Lung microvascular endothelial cell (primary cell): ENCODE data around the gene NFIB. TPM values are rescaled to one million over a fixed set of nuclear protein-coding genes. Genes with fewer than 3 reads are reported as not detected.

Source experiments
- DNase-seq, 2 donors: peaks; one replicate each; pipeline versions ENCODE4 v3.0.0 to v3.0.0-alpha.2; 2010; ENCODE audit warnings: low read depth in 2 of 2
- total RNA-seq: library from RNA; depleted of rRNA; stranded (reverse); fragments of >200 nt; gene quantifications from 2 replicates; pipeline ENCODE4 v1.2.1, GENCODE V29; 2014

NFIB gene
- total RNA-seq, 1 donor from 2014 or later = 164 TPM

DNA sequence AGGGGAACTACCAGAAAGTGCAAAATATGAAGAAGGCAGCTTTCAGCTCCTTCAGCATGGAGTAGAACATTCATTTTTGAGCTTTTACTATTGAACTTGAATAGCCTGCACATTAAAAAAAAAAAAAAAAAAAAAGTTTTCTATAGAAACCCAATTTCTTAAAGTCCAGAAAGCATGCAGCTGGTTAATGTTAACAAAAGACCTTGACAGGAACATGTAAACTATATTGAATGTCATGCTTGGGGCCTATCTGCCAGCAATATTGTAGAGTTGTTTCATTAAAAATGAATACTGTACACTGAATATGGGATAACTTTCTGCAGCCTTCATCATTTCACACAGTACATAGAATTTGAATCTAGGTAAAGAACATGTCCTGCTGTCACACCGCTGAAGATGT, 230.6 kb downstream of the NFIB start:
- no peak for DNase-seq

DNA sequence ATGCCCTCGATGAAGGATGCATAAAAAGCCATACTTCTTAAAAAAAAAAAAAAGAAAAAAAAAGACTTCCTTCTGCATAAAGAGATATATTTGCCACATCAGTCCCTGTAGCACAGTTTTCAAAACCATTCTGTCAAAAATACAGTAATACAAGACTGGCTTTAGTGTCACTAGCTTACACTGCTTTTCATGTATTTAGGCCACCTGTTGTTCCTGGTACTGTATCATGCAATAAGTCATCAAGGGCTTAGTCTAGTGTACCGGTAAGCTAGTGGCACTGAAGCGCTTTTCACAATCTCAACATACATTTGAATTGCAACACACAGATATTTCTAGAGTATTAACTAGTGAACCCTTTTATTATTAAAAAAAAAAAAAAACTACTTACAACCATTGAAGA, 231.2 kb downstream of the NFIB start:
- no peak for DNase-seq

DNA sequence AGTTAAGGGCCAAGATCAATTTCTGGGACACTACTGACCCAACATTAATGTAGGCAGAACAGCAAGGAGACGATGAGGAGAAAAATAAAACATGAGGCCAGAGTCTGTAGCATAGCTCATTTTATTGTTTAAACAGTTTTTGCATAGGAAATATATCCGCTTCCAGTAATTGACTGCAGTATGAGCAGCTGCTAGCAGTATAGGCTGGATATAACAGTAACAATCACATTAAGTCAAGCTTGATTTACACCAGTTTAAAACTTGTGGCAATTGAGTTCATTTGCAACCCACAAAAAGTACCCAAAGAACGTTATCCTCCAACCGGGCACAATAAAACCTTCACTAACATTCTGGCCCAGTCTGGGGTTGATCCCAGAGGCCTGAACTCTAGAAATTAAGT, 232.2 kb downstream of the NFIB start:
- DNase-seq = no peak

DNA sequence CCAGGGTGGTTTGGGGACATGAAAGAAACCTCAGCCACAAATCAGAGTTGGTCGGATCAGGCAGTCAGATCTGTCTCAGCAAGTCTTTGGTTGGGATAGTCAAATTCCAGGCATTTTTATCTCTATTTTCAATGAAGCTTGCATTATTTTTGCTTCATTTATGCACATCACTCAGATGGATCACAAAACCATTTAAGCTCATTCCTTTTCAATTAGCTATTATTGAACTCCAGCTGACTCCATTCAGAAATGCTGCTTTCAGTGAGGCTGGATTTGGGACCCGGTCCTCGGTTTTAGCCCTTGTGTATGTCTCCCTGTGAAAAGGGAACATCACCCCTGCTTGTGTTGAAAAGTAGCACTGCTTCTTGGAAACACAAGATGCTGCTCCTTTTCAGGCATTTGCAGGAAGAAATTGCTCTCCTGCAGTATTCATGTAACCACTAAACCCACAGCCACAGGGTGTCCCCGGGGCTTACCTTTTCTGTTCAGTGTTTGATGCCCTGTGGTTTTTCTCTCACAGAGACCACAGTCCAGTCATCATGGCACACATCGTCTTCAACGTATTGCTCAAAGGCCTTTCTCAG, 232.9 kb downstream of the NFIB start:
- DNase-seq = no peak

DNA sequence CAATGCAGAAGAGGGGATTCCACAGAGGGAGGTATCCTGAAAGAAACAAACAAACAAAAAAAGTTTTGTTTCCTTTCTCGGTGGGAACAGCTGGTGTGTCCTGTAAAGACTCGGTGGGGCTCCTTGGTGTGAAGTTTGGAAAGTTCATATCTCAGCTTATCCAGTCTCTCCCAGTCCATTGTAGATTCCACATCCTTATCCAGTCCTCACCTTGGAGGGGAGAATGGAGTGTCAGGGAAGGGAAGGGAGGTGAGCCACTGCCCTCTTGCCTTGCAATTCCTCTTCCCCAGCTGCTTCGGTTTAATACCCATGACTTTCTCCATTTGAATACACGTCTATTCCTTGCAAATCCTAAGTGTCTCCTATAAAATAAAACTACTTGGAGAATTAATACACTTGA, 234.5 kb downstream of the NFIB start:
- no peak for DNase-seq

DNA sequence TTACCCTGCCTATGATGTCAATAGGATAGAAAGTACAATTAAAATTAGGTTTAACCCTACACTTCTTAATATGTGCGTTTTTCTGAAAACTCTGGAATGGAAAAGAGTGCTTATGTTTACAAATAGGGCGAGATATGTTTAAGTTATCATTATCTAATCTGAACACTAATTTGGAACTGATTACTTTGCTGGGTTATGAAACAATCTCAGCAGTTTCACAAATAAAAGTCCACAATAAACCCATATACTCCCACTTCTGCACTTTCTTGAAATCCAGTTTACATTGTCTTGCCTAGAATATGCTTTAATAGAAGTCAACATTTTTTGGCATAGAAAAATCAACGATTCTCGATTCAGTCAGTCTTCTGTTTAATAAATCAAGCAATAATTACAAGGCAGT, 236.3 kb downstream of the NFIB start:
- DNase-seq = no peak

DNA sequence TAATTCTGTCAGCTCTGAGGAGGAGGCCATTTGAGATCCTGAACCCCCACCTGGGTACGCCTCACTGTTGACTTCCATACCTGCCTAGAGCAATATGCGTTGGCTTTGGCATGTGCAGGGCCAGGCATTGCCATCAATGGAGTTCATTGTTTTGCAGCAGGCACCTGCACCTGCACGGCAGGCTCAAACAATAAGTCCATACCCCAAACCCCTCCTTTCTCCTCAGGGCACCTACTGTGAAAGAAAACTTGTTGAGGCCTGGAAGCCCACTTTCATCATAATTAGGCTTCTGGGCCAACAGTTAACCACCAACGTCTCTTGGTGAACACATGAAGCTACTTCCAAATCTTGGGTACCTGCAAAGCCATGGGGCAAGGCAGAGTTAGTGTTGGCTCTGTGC, 238.7 kb downstream of the NFIB start:
- DNase-seq = no peak

DNA sequence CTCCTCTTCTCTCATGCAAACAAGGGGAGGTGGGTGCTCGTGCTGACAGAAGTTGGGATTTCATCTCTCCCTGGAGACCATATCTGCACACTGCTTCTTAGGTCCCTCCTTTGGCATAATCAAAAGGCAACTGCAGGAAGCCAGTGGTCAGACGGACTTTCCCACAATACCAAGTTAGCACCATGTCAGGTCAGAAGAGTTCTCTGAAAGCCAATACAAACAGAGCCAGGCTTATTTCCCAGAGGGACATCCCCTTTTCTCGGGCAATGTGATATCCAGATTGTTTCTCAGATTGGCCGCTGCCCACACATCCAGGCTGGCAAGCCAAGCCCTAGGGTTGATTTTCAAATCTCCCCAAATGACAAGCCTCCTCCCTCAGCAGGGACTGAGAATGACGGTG, 241.1 kb downstream of the NFIB start:
- no peak for DNase-seq

DNA sequence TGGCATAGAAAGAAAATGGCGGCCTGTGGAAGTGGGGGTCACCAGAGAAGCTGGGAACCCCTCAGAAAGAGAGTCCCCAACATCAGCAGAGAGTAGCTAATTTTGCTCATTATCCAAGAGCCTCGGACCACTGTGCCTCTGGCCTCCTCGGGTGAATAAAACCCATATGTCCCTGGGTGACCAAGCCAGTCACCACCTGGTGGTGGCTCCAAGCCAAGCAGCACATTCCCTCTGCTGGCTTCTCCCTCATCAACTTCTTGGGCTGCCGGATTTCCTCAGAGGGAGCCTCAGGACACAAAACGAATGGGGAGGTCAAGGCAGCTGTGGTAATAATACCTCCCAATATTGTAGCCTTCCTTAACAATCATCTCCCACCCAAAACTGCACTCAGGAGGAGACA, 242.5 kb downstream of the NFIB start:
- no peak for DNase-seq

DNA sequence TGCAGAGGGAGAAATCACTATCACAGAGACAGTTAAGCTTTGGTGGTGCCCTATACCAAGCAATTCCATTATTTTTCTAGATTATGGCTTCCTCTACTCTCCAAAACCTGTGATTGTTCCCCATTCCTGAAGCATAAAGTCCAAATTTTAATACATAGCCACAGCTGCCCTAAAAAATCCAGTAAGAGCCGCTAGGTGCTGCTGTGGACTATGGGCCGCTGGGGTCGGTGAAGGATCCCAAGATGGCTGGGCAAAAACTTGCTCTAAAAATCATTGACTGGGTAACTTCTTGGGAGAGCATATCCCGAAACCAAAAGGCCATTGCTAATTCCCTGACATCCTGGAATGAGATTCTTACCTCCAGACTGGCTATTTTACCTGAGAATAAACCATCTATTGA, 245.3 kb downstream of the NFIB start:
- no peak for DNase-seq

DNA sequence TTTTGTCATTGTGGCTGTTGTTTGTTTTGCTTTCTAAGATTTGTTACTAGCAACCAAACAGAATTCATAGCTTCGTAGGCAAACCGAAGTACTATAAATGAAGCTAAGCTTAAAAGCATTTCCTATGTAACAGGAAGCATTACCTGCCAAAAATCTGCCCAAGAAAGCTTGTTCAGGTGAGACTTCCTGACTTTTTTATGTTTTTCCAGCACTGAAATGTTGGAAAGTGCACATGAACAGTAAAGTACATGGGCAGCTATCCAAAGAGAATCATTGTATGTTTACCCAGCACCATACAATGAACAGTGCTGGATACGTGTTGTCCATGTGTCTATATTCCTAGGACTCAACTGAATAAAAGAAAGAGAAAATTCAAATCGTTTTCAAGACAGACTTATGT, 247.1 kb downstream of the NFIB start:
- DNase-seq = peak; percentile 27 to 84

DNA sequence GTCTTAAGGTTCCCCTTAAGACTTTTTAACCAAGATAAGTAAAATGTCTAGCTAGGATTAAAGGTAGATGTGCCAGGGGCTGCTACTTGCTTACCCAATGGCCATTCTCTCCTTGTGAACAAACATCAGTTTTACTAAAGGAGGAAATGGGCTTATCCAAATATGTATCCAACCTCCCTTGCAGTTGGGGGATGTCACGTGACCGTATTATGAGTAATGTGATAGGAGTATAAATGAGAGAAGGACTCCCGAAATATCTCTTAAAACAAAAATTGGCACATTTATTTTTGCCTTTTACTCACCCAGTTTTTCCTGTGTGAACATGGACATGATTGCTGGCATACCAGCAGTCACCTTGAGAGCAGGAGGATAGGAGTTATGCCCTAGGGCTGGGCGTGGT, 247.9 kb downstream of the NFIB start:
- no peak for DNase-seq

DNA sequence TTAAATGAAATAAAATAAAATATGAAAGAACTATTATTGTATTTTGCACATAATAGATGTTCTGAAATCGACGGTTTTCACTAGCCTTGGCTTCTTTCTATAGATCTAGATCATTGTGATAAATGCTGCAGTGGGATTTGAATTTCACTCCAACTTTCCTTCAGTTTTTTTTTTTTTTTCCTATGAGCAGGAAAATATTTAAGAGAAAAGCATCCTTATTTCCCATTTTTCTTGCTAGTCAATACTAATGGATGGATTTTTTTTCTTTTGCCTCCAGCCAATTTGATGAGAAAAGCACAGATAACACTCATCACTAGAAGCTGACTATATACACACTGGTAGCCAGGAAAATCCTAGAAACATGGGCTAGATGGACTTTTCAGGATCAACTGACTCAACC, 249.0 kb downstream of the NFIB start:
- DNase-seq = no peak

DNA sequence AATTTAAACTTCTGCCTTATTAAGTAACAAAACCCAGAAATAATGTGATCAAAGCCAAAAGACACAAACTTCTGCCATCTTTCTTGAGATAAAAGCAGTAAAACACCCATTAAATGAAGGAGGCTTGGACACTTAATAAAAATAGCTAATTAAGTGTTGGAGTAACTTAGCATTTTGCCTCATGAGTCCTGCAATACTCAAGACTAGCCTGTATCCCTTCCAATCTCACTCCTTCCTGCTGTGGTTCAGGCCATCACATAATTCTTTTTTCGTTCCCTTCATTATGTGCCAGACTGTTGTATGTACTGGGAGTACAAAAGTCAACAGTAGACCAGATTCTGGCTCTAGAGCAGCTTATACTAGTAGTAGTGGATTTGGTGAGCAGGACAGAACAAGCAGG, 250.2 kb downstream of the NFIB start:
- DNase-seq = no peak

DNA sequence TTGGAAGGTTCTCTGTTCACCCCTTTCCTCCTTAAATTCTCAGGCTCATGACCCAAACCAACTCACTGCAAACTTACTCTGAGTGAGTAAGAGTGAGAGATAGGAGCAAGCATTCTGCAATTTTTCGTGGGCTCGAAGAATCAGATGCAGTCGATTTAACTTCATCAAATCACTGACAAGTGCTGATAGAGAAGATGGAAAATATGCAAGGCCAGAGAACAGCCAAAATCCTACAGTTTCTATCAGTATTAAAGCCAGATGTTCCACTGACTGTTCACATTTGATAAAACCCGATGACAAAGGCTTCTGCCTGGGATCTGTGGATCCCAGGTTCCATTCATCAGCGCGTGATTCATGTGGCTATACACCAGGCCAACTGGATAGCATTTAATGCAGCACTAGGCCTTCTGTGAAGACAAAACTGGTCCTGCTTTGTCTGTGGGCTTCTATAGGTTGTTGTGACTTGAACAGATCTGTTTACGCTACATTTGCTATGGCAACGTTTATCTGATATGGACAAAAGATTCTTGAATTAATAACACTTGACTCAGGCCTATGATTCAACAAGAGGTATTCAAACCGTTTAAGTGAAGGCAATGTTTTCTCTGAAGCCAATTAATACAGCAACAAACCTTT, 251.2 kb downstream of the NFIB start:
- DNase-seq = peak in 1 of 2 donors; percentile 75

DNA sequence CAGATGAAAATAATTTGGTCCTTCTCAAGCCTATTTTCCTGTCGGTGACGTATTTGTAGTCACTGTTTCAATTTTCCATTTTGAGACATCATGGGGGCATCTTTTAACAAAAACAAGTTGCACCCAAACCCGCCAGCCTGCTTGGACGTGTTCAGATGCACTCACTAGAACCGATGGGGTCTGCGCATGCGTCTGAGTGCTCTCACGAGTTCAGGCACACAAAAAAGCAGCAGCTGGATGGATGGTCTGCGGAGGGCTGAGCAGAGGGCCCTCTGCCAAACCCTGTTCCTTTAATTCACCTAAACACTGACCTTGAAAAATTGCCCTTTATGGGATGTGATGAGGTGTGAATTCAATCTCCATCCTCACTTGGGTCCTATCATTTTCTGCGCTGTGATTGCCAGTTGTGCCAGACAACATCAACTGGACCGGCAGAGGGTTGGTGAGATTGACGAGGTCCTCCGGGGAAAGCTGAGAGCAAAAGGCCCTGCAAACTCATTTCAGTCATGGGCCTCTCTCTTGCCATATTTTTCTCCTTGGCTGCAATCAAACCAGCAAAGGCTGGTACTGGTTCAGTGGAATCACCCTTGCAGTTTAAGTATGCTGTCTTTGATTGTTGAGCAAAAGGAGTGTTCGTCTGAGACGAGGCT, 251.9 kb downstream of the NFIB start:
- DNase-seq = no peak

DNA sequence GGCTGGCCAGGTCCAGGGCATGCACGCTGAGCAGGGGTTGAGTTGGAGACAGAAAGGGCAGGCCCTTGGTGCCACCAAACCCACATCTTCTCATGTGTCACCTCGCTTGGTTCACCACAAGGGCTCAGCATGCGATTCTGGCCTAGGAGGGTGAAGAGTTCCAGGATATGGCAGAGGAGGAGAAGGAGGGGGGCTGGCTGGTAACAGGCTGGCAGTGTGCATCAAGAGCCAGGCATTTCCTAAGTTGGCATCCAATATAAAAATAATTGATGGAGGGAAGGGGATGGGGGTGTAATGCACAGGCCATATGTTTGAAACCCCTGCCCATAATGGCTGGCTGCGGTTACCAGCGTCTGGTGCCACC, 255.6 kb downstream of the NFIB start:
- DNase-seq = no peak

DNA sequence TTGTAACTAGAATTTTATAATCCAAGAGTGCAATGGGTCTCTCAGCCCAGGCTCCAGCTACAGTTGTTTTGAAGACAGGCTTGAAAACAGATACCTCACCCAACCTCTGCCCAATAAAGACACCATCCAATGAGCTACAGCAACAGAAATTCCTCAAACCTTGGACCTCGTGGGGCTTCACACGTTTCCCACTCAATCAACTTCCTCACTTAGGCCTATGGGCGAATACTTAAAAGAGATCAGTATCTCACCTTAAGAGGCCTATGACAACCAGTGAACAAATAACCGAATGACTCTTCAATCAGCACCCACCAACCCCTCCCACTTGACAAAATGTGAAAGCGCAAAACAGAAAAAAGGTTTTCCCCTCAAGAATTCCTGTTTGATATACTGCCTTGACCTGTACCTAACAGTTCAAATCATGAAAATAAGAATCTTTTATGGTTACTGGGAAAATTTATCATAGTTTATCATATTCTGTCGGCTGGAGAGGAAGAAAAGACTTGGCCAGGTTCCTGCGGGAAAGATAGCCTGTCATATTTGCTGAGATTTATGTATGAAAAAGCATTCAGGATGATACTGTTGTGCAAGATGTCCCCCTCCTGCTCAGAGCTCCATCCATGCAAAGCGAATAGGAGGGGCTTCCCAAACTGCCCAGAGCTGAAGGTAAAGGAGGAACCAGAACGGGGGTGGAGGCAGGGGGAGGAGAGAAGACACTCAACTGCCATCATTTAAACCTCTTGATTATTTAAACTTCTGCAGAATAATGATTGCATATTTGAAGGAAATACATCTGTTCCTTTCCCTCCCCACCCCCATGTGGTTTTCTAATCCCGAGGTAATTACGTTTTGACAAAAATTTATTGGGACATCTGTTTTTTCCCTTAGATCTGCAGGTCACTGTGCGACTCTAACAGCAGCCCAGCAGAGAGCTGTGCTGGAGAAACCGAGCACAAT, 256.3 kb downstream of the NFIB start:
- peak in 1 of 2 donors; percentile 70 for DNase-seq

DNA sequence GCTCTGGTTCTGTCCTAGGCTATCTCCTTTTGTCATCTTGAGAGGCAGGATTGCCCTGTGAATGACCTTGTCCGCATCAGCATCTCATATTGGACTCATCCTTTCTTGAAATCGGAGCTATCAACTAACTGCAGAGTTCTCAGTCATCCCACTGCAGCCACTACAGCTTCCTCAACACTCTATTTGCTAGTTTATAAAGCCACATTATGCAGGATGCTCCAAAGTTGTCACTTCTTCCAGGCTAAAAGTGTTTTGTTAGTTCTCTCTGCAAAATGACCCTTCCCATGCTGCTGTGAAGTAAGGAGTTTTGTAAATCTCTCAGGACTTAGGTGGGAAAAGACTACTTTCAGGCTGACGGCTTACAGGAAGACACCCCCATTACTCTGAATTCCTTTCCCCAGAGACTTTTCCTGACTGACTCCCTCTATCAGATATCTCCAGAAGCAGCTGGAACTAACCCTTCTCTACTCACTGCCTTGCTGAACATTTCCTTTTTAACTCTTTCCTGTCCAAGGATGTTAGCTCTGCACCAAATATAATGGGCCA, 257.6 kb downstream of the NFIB start:
- DNase-seq = peak in 1 of 2 donors; percentile 74

DNA sequence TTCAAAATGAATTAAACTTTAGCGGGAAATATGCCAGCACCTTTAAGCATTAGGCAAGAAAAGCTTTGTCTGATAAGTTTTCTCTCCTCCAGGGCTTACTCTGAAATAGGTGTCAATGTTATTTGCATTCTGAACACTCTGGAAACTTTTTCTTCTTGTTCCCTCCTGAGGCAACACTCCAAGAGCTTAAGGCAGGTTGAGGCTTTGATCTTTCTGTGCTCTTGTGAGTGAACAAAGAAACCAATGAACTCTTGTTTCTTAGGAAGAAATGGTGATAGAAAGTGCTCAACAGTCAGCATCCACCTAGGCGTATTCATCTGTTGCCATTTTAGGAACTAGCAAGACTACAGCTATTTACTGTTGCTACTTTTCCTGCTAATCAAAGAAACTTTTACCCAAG, 259.8 kb downstream of the NFIB start:
- no peak for DNase-seq

DNA sequence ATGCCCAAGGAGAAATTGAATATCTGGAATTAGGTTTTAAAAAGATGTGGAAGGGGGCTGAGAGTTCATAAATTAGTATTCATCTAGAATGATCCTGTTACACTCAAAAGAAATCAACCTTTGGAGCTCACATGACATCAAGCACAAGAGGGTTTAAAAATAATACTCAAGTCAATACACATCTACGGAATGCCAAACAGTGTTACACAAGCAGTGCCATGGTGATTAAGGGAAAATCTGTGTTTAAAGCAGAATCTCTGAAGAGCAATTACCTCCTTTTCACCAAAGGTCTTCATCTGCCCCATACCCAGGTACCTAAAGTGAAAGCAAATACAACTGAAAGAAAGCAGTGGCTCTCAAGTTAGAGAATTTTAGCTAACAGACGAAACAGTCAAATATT, 261.6 kb downstream of the NFIB start:
- no peak for DNase-seq

DNA sequence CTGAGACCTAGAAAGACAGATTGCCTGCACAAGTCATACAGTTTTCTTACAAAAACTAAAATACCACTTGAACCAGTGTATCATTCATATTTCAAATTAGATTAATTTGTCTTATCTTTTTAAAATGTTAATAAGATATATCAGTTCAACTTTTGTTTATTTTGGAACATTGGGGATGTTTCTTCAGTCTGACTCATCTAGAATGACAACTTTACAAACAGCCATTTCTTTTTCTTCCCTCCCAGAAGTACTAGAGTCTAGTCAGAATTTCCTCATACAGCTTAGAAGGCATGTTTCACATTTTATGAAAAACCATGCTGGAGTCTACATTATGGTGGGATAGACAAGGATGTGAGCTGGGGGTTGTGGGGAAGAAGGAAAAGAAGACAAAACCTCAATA, 262.5 kb downstream of the NFIB start:
- DNase-seq = peak in 1 of 2 donors; percentile 14
